Measurements from ENCODE around the gene MAF.

Gene MAF

DNA sequence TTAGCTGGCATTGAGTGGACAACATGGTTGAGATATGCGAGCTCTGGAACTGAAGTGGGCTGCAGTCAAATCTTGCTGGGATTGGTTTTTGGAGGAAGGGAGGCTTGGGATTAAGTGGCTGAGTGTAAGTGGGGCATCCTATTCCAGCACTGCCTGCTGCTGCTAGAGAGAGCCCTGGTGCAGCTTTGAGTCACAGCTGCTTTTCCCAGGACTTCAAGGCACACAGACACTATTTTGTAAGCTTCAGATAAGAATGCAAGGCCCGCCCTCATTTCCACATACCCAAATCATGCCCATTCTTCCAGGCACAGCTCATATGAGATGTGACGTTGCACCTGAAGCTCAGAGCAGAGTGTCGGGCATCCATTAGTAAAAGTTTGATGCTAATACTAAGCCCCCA, 10.2 kb upstream of the MAF start:
- no peak for DNase-seq

DNA sequence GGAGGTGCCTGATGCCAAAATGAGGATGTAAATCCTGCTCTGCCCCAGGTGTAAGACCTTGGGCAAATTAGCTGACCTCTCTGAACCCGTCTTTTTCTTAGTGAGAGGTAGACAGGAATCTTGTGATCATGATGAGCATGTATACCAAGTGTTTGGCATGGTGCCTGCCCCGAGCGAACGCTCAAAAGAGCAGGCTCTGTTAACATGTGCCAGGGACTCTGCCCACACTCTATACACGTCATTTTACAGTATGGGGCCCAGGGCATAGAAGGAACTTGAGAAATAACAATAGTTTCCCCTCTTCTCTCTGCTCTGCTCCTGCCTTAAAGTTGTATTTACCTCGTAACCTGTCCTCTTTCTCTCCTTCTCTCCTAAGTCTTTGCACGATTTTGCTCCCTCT, 9.3 kb upstream of the MAF start:
- no peak for DNase-seq

DNA sequence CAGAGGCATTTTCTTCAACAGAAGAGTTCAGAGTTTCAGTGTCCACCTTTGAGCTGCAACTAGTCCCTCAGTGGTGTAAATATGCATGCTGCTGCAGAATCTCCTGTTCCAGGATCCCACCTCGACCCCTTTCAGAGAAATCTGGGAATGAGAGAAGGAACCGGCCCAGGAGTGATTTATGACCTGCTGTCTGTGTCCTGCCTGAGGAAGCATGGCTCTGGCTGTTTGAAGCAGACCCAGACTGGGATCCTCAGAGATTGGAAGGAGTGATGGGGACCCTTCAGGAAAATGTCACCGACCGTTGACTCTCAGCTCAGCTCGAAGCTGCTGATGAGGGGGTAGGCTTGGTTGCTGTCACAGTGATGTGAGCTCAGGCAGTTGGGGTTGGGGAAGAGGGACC, 8.4 kb upstream of the MAF start:
- DNase-seq, result no peak

- no peak for DNase-seq
These were observed 7.0 kb upstream of the MAF start for GRCh38 chr16:79607587-79607986.

DNA sequence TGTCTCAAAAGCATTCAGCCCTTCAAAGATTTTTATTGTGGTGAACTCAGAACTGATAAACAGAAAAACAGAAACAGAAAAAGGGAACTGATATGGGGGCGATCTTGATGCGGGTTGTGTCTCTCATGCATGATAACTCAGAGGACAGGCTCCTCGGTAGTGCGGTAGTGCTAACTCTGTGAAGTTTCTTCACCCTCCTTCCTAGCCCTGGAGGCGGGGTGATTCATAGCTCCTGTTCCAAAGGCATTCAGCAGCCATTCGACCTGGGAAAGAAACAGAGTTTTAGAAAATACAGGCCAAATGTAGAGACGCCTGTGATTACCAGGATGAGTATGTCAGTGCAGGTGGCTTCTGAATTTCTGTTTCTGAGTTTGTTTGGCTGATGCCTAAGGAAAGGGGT, 5.5 kb upstream of the MAF start:
- DNase-seq, result no peak

DNA sequence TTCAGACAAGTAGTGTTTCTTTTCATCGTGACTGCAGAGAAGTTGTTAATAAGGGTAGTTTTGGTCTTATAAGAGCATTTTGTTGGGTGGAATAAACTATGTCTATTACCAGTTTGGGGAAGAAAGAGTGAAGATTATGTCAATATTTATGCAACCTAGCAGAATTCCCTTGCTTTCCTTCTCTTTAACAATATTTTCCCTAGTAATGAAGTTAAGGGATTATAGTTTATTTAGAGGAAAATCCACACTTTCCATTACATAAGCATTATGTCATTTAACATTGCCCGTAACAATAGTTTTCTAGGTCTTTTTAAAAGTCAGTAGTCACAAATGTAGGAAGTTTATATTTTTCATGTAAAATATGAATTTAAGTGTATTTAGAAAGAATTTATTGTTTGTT, 2.5 kb upstream of the MAF start:
- DNase-seq, result no peak

DNA sequence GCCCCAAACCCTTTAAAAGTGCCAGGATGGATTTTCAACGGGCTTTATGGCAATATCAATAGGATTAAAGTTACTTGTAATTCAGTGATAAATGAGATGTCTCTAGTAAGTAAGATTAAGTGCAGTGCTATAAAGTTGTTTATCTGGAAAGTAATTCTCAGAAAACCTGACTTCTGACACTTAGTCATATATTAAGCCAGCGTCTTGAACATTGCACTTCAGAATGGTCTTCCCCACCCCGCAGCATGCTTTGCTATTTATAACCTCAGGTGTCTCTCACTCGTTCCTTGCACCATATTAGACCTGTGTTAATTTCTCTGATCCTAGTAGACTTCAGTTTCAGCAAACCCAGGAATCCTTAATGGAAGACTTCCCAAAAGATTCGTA, 2.1 kb upstream of the MAF start:
- no peak for DNase-seq

DNA sequence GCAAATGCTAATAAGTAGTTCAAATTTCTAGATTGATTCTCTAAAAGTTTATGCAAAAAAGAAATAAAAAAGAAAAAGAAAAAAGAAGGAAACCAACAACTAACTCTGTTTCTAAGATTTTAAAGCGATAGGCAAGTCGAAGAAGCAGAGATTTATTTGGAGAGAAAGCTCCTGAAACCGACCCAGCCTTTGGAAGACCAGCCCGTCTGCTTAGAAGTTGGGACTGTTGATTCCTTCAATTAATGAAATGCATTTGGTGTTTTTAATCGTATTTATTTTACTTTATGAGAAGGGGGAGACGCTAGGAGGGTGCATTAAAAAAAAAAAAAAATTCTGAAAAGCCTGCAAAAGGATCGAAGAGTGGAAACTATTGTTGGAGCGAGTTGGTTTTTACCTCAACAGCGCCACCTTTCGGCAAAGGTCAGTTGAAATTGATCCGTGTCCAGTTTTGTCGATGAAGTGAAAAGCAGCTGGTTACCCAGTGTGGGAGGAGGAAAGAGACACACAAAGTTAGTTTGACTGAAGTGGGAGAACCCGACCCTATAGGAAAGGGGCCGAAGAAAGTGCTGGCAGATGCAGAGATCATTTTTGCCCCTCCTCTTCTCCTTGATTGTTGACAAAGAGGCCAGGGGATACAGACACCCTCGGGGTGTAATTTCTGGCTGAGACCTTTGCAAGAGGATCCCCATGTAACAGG, 1.5 kb upstream of the MAF start:
- DNase-seq, result peak; percentile 59

DNA sequence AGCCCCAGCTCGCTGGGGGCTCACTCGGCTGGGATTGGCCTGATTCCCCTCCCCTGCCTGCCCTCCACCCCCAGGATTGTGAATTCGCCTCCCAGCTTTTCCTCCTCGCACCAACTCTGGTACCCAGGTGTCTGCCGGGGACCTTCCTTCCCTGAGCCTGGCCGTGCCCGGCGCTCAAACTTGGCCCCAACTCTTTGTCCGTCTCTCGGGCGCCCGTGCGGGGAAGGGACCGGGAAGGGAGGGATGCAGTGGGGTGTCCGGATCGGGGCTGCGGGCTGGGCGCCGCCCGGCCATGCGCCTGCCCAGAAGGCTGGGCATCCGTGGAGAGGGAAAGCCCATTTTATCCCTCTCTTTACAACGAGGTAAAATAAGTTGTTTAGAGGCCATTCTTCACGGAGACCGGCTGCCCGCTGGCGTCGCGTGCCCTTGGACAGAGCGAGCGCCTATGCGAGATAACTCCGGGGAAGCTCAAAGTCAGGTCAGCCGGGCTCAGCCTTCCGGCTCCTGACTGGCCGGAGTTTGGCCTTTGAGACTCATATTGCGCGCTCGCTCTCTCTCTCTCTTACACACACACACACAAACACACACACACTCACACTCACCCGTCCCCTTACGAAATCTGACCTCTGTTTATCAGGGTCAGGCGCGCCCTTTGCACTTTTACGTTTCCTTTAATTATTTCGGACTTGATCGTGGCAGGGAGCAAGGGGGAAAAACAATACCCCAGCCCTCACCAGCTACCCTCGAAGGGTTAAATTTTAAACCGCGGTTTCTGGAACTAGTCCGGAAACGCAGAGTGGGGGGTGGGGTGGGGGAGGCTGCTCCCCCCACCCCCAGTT, 774 bp upstream of the MAF start:
- DNase-seq, result no peak

- peak; percentile 67 for DNase-seq
These were observed 500 bp downstream of the MAF start for GRCh38 chr16:79599837-79600637.

DNA sequence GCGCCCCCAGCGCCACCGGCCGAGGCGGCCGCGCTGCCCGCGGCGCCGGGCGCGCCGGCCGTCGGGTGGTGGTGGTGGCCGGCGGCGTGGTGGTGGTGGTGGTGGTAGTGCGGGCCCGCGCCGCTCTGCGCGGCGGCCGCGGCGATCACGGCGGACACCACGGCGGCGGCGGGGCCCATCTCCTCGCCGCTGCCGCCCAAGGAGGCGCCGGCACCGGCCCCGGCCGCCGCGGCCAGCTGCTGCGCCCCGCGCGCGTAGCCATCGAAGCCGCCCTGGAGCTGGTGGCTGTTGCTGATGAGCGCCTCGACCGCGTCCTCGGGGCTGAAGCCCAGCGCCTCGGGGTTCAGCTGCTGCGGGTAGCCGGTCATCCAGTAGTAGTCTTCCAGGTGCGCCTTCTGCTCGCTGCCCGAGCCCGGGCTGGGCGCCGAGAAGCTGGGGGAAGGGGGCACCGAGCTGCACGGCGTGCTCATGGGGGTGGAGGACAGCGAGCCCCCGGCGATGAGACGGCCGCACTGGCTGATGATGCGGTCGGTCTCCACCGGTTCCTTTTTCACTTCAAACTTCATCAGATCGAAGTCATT, 1.2 kb downstream of the MAF start:
- DNase-seq, result peak; percentile 63

DNA sequence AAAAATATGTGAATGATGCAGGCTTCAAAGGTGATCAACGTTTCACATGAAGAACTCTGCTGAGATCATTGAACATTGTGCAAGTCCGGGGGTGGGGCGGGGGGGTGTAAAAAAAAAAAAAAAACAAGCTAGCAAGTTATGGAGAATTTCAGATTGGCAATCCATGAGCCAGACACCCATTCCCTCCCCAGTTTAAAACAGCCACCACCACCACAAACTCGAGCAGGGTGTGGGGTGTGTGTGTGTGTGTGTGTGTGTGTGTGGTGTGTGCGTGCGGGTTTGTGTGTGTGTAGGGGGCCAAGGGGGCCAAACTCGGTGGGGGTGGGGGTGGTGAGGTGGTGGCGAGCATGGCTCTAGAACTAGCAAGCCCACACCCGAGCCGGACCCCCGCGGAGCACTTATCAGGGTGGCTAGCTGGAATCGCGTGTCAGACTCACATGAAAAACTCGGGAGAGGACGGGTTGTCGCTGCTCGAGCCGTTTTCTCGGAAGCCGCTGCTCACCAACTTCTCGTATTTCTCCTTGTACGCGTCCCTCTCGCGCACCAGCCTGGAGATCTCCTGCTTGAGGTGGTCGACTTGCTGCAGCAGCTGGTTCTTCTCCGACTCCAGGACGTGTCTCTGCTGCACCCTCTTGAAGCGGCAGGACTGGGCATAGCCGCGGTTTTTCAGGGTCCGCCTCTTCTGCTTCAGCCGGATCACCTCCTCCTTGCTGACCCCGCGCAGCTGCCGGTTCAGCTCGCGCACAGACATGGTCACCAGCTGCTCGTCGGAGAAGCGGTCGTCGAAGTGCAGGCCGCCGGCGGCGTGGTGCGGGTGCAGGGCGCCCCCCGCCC, 2.0 kb downstream of the MAF start:
- DNase-seq, result peak; percentile 78

DNA sequence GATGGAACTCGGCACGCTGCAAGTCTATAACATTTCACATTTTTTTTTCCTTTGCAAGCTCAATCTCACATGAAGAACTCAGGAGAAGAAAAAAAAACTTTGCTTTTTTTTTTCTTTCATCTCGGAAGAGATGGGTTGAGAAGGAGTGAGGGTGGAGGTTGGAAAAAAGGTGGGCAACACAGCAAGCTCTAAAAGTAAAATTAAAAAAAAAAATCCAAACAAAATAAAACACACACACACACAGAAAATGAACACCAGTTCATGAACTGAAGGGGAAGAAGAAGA, 2.5 kb downstream of the MAF start:
- no peak for DNase-seq

- no peak for DNase-seq
These were observed 3.1 kb downstream of the MAF start for GRCh38 chr16:79597277-79598062.

DNA sequence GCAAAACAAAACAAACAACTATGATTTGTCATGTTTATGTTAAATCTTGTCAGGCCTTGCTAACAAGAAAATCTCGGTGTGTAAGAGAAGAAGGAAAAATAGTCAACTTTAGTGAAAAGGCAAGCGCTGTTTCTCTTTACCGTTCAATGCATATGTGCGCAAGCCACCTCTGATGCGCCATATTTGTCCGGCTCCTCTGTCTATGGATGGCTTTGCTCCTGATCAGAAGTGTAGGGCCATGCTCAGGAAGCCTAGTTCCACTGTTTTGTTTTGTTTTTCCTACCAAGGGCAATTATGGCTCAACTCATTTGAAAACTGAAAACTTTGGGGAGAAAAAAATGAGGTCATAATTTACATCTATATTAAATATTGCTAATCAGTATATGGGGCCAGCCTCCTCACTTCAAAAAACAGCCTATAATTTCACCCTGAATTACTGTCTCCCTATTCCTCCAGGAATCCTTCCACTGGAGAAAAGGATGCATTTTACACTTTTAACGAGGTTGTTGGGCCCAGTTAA, 4.5 kb downstream of the MAF start:
- DNase-seq, result no peak

DNA sequence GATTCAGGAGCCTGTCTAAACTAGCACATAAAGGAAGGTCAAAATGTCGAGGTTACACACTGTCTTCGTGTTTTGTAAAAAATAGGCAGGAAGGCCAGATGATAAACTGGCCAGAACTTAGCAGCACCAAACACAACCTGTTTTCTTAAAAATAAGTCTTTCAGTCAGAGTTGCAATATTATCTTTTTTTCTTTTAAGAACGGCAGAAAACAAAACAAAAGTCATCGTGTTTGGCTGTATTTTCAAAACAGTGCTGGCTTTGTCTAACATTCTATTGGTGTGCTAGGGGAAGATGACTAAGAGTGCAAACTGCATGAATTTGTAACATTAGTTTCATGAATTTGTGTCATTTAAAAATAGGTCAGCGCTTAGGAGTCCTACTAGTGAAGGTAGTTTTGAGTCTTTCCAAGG, 5.3 kb downstream of the MAF start:
- DNase-seq, result no peak

GRCh38 chr16:79593754-79594153, 6.8 kb downstream of the MAF start:
- DNase-seq, result no peak

DNA sequence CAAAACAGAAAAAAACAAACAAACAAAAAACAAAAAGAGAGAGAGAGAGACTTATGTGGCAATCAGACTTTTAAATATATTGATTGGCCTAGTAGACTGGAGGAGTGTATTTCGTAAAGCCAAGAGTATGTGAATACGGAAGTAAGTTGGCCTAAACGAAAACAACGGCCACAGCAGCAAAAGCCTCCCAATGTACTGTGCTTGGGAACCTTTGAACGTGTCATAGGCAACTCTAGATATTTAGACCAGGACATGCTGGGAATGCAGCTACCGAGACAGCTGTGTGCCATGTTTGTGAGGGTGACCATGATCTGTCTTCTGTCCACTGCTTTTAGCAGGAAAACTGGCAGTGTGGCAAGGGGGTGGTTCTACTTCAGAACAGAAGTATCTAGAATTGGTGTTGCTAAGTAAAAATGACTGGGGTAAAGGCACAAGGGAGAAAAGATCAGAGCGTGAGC, 7.4 kb downstream of the MAF start:
- DNase-seq, result no peak

GRCh38 chr16:79592186-79592585, 8.4 kb downstream of the MAF start:
- no peak for DNase-seq

- DNase-seq, result no peak
These were observed 10.9 kb downstream of the MAF start for GRCh38 chr16:79589601-79590102.

DNA sequence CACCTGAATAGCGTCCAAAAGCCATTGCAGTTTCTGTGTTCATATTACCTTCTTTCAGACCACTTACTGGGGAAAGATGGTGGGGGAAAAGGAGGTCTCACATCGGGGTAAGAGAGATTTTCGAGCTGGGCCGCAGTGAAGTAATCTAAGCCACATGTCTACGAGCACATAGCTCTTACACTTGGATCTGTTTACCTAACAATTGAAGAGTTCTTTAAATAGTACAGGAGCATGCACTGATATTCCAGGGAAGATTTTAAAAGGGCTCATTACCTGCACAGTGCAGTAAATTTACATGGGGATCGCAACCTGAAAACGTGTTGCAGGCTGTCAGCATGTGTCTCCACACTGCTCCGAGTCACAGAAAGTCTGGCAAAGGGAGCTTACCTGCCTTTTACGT, 12.6 kb downstream of the MAF start:
- DNase-seq, result no peak

Measured in NCI-H1092 (cell line).